ENCODE data around the gene ARID1B. TPM values are rescaled to one million over a fixed set of nuclear protein-coding genes. Genes with fewer than 3 reads are reported as not detected.

ARID1B gene
- total and polyA plus RNA-seq, 2 of the 13 experiments (the other 11 are each of a cell fraction or from before 2014, with no cell fraction given): 20.1 to 32.6 TPM

DNA sequence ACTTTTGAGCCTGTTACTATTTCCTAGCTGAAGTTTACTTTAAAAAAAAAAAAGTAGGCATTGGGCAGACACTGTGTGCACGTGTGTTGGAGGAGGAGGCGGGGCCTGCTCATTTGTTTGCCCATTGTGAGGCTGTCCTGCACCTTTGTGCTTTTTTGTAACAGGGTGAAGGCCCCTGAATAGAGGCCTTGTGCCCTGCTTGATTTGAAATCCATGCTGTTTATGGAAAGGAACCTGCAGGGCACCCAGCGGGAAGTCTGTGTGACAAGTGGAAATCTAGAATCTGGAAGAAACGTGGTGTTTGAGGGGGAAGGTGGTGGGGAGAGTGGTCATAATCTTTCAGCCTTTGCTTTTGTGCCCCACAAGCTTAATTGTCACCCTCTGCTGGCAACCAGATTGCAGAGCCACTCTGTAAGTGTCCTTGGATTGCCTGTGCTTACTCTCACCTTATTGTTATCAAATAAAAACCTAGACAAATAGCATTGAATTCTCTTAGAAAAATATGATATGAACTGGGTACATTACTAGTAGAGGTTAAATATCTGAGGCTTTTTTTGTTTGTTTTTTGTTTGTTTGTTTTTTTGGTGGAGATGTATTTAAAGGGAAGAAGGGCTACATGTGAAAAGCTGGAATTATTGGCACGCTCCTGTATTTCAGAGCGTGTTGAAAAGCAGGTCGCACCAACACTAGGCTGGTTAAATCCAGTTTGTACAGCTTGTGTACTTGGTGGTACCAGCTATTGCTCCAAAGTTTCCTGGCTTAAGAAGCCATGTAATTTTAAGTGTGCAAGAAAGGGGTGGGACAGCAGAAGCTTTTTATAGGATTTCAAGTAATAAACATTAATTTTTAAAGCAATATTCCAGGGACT is 156.3 kb downstream of the ARID1B start (continued):
- TF ChIP-seq, protein P1, sequence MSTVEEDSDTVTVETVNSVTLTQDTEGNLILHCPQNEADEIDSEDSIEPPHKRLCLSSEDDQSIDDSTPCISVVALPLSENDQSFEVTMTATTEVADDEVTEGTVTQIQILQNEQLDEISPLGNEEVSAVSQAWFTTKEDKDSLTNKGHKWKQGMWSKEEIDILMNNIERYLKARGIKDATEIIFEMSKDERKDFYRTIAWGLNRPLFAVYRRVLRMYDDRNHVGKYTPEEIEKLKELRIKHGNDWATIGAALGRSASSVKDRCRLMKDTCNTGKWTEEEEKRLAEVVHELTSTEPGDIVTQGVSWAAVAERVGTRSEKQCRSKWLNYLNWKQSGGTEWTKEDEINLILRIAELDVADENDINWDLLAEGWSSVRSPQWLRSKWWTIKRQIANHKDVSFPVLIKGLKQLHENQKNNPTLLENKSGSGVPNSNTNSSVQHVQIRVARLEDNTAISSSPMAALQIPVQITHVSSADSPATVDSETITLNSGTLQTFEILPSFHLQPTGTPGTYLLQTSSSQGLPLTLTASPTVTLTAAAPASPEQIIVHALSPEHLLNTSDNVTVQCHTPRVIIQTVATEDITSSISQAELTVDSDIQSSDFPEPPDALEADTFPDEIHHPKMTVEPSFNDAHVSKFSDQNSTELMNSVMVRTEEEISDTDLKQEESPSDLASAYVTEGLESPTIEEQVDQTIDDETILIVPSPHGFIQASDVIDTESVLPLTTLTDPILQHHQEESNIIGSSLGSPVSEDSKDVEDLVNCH (CRISPR knock-in tag; IDR thresholded peaks at IDR 0.05): no peak
- TF ChIP-seq GABPB1 (CRISPR knock-in tag; IDR thresholded peaks at IDR 0.05) (no peak), TSC22D2 (CRISPR knock-in tag; IDR thresholded peaks at IDR 0.05; ENCODE audit: borderline replicate concordance) (no peak), ARNT (IDR thresholded peaks at IDR 0.05) (no peak), ZNF430 (CRISPR knock-in tag; IDR thresholded peaks at IDR 0.05) (0 out of 2 replicates have a peak, but pooled peaks have one; percentile 24), ATF3 (CRISPR knock-in tag; IDR thresholded peaks at IDR 0.05) (no peak), XBP1 (CRISPR knock-in tag; IDR thresholded peaks at IDR 0.05) (no peak), IRF1 (CRISPR knock-in tag; IDR thresholded peaks at IDR 0.05; ENCODE audit: low read depth) (no peak), HNF4A (CRISPR knock-in tag; IDR thresholded peaks at IDR 0.05) (peak; percentile 73), SMYD3 (CRISPR knock-in tag; IDR thresholded peaks at IDR 0.05) (no peak; the same call in 1 of the 2 replicates), ATF1 (CRISPR knock-in tag; IDR thresholded peaks at IDR 0.05) (no peak), FOXM1 (CRISPR knock-in tag; IDR thresholded peaks at IDR 0.05) (no peak), ZNF484 (CRISPR knock-in tag; IDR thresholded peaks at IDR 0.05; ENCODE audit: borderline replicate concordance, low read depth) (no peak), ZNF547 (CRISPR knock-in tag; IDR thresholded peaks at IDR 0.05) (no peak), U2AF2 (IDR thresholded peaks at IDR 0.05; ENCODE audit: low read depth, low read length) (no peak), MAFK (conservative IDR thresholded peaks at IDR 0.05 in 1 of 2, IDR thresholded peaks at IDR 0.05 in 1 of 2; ENCODE audit: low read length in 2 of 2) (no peak), BHLHE40 (IDR thresholded peaks at IDR 0.05; ENCODE audit: low read length) (peak; percentile 94), CC2D1A (CRISPR knock-in tag; IDR thresholded peaks at IDR 0.05) (no peak), ZNF230 (CRISPR knock-in tag; IDR thresholded peaks at IDR 0.05) (no peak), EP300 (IDR thresholded peaks at IDR 0.05; ENCODE audit: low read depth in 2 of 2, low read length in 2 of 2) (peak in 1 of 2 experiments; percentile 59; a peak in 2 of 4 replicates), EP300 (CRISPR knock-in tag; IDR thresholded peaks at IDR 0.05; ENCODE audit: borderline replicate concordance) (no peak), HOXA5 (CRISPR knock-in tag; IDR thresholded peaks at IDR 0.05) (no peak), ATRX (CRISPR knock-in tag; IDR thresholded peaks at IDR 0.05; ENCODE audit: borderline replicate concordance) (no peak), ARHGAP35 (CRISPR knock-in tag; IDR thresholded peaks at IDR 0.05; ENCODE audit: borderline replicate concordance) (no peak), ZFP1 (CRISPR knock-in tag; IDR thresholded peaks at IDR 0.05) (no peak), HOXA3 (CRISPR knock-in tag; IDR thresholded peaks at IDR 0.05) (peak; percentile 20; the same call in 1 of the 2 replicates), ZNF232 (CRISPR knock-in tag; IDR thresholded peaks at IDR 0.05; ENCODE audit: borderline replicate concordance) (no peak), ZNF766 (CRISPR knock-in tag; IDR thresholded peaks at IDR 0.05; ENCODE audit: borderline replicate concordance) (no peak), PCBP1 (IDR thresholded peaks at IDR 0.05; ENCODE audit: borderline replicate concordance, low read depth, low read length) (no peak), SNRNP70 (IDR thresholded peaks at IDR 0.05; ENCODE audit: low read depth, low read length) (no peak)
